GM18498 (cell line): ENCODE results near the gene KSR2.

Source experiments
- ATAC-seq: cut with Tn5 transposase; IDR thresholded peaks from one replicate; pipeline ENCODE4 v1.9.1; 2021; ENCODE audit warnings: mild to moderate bottlenecking, moderate library complexity; ENCODE audit not compliant: unreplicated experiment

Gene KSR2

GRCh38 chr12:117589021-117589420, 379.8 kb downstream of the KSR2 start:
- ATAC-seq = no peak

- ATAC-seq = no peak
Measured at GRCh38 chr12:117587631-117588287, 381.0 kb downstream of the KSR2 start.

- no peak for ATAC-seq
Measured at GRCh38 chr12:117583677-117584225, 385.0 kb downstream of the KSR2 start.

- no peak for ATAC-seq
Measured at GRCh38 chr12:117583092-117583491, 385.7 kb downstream of the KSR2 start.

- no peak for ATAC-seq
Measured at GRCh38 chr12:117582135-117582784, 386.5 kb downstream of the KSR2 start.

- no peak for ATAC-seq
Measured at GRCh38 chr12:117580718-117581062, 388.1 kb downstream of the KSR2 start.

GRCh38 chr12:117580015-117580717, 388.6 kb downstream of the KSR2 start:
- no peak for ATAC-seq

GRCh38 chr12:117577122-117577657, 391.6 kb downstream of the KSR2 start:
- ATAC-seq = no peak

- no peak for ATAC-seq
Measured at GRCh38 chr12:117576053-117576452, 392.7 kb downstream of the KSR2 start.

GRCh38 chr12:117574655-117575054, 394.1 kb downstream of the KSR2 start:
- ATAC-seq = no peak

GRCh38 chr12:117572755-117573154, 396.0 kb downstream of the KSR2 start:
- ATAC-seq = no peak

GRCh38 chr12:117571321-117571720, 397.5 kb downstream of the KSR2 start:
- ATAC-seq = no peak

GRCh38 chr12:117570608-117571007, 398.2 kb downstream of the KSR2 start:
- no peak for ATAC-seq

GRCh38 chr12:117567644-117568216, 401.1 kb downstream of the KSR2 start:
- no peak for ATAC-seq

- no peak for ATAC-seq
Measured at GRCh38 chr12:117564881-117565280, 403.9 kb downstream of the KSR2 start.

- no peak for ATAC-seq
Measured at GRCh38 chr12:117563706-117564105, 405.1 kb downstream of the KSR2 start.

- ATAC-seq = no peak
Measured at GRCh38 chr12:117563007-117563406, 405.8 kb downstream of the KSR2 start.

- ATAC-seq = no peak
Measured at GRCh38 chr12:117561990-117562389, 406.8 kb downstream of the KSR2 start.

- no peak for ATAC-seq
Measured at GRCh38 chr12:117559978-117560377, 408.8 kb downstream of the KSR2 start.

GRCh38 chr12:117555889-117556288, 412.9 kb downstream of the KSR2 start:
- ATAC-seq = no peak

- ATAC-seq = no peak
Measured at GRCh38 chr12:117552971-117553370, 415.8 kb downstream of the KSR2 start.
